Endothelial cell of umbilical vein (primary cell): ENCODE data around the gene H2BK1. TPM values are rescaled to one million over a fixed set of nuclear protein-coding genes. Genes with fewer than 3 reads are reported as not detected.

Experiments used
- BruUV-seq: library from RNA; stranded (reverse); fragments of 400-500 nt; replicated peaks from 2 replicates; lab custom pipeline; 2021; lab: Mats Ljungman, UMichigan
- CTCF ChIA-PET: fragments of 300-600, 350-600 bp; sonication (Branson Sonifier 250); formaldehyde crosslinking; loops from one replicate; lab custom pipeline; 2021; ENCODE audit warnings: antibody characterized with exemption, inconsistent platforms; lab: Charles Lee
- POLR2A ChIA-PET: fragments of 300-600, 350-600 bp; sonication (Branson Sonifier 250); formaldehyde crosslinking; loops from one replicate; lab custom pipeline; 2021; ENCODE audit warnings: antibody characterized with exemption, inconsistent platforms; lab: Charles Lee
- DNase-seq: peaks from one replicate; pipeline ENCODE4 v3.0.0-alpha.2; 2011; ENCODE audit warnings: low read depth, low spot score
- FAIRE-seq: peaks from 2 replicates; lab custom pipeline; 2011; peaks lifted over from hg19 to GRCh38; lab: Jason Lieb, UNC
- H2AFZ ChIP-seq: 2 replicates; pipeline ENCODE4 v1.6.0; 2012; ENCODE audit warnings: low read depth, low read length, control low read depth, inconsistent platforms
- H3K27ac ChIP-seq: 2 replicates; pipeline ENCODE4 v1.5.1; 2011; ENCODE audit warnings: low read depth, mild to moderate bottlenecking, control low read depth, low read length, moderate library complexity; ENCODE audit not compliant: insufficient read depth
- H3K27me3 ChIP-seq, 2 experiments: 2 replicates each; pipeline versions ENCODE4 v1.6.0 to v1.6.1; 2011; ENCODE audit warnings: low read length in 2 of 2, mixed read lengths in 1 of 2; ENCODE audit not compliant: control insufficient read depth in 2 of 2, insufficient read depth in 2 of 2
- H3K36me3 ChIP-seq, 2 experiments: 2 replicates in 1 of 2; 3 replicates in 1 of 2; pipeline ENCODE4 v1.5.1; 2011; ENCODE audit warnings: low read length in 2 of 2, mild to moderate bottlenecking in 1 of 2, moderate library complexity in 1 of 2; ENCODE audit not compliant: control insufficient read depth in 2 of 2, insufficient read depth in 2 of 2; ENCODE audit errors: extremely low read depth in 1 of 2
- H3K4me1 ChIP-seq: 3 replicates; pipeline ENCODE4 v1.5.1; 2011; ENCODE audit warnings: mild to moderate bottlenecking, low read length; ENCODE audit not compliant: control insufficient read depth, insufficient read depth; ENCODE audit errors: extremely low read depth
- H3K4me2 ChIP-seq: 2 replicates; pipeline ENCODE4 v1.6.1; 2011; ENCODE audit warnings: low read length, control low read depth, mixed read lengths; ENCODE audit not compliant: insufficient read depth
- H3K4me3 ChIP-seq, 3 experiments: fragments of 200-600 bp in 1 of 3; sonication (generic), shearing (Covaris generic) in 1 of 3; replicated peaks in 1 of 3; 2 replicates each; pipeline ENCODE4 v1.5.1; 2011 to 2016; ENCODE audit warnings: control low read depth in 3 of 3, low read length in 3 of 3, mild to moderate bottlenecking in 2 of 3, inconsistent platforms in 1 of 3, low read depth in 1 of 3, moderate library complexity in 1 of 3; ENCODE audit not compliant: insufficient read depth in 1 of 3
- H3K79me2 ChIP-seq: 2 replicates; pipeline ENCODE4 v1.6.0; 2012; ENCODE audit warnings: low read length, inconsistent platforms; ENCODE audit not compliant: control insufficient read depth, insufficient read depth
- H3K9ac ChIP-seq: replicated peaks from 2 replicates; pipeline ENCODE3; 2011; ENCODE audit warnings: low read length, control low read depth; ENCODE audit not compliant: insufficient read depth; ENCODE audit errors: extremely low read depth
- H3K9me1 ChIP-seq: replicated peaks from 3 replicates; pipeline ENCODE4 v1.6.0; 2011; ENCODE audit warnings: mild to moderate bottlenecking, low read length; ENCODE audit not compliant: control insufficient read depth, insufficient read depth; ENCODE audit errors: extremely low read depth
- H3K9me3 ChIP-seq: replicated peaks from 2 replicates; pipeline ENCODE4 v1.5.1; 2012; ENCODE audit warnings: low read length, inconsistent platforms; ENCODE audit not compliant: control insufficient read depth, insufficient read depth
- H4K20me1 ChIP-seq: replicated peaks from 2 replicates; pipeline ENCODE3; 2011; ENCODE audit warnings: mild to moderate bottlenecking, low read length; ENCODE audit not compliant: control insufficient read depth, insufficient read depth; ENCODE audit errors: extremely low read depth
- EZH2 ChIP-seq: IDR thresholded peaks from 2 replicates; pipeline ENCODE4 v1.6.1; 2012; ENCODE audit warnings: borderline replicate concordance, low read depth, mild to moderate bottlenecking, moderate library complexity, low read length, inconsistent platforms; ENCODE audit not compliant: severe bottlenecking
- FOS ChIP-seq: IDR thresholded peaks from 2 replicates; pipeline ENCODE4 v1.6.1; 2011; ENCODE audit warnings: mild to moderate bottlenecking, low read length, moderate library complexity, borderline replicate concordance; ENCODE audit not compliant: insufficient read depth
- GATA2 ChIP-seq: IDR thresholded peaks from 2 replicates; pipeline ENCODE4 v1.7.0; 2011; ENCODE audit warnings: low read depth, mild to moderate bottlenecking, moderate library complexity, mixed read lengths, low read length; ENCODE audit not compliant: insufficient read length, insufficient read depth
- JUN ChIP-seq: IDR thresholded peaks from 2 replicates; pipeline ENCODE4 v1.6.1; 2011; ENCODE audit warnings: borderline replicate concordance, low read depth; ENCODE audit not compliant: insufficient read length, insufficient read depth
- MAX ChIP-seq: IDR thresholded peaks from 2 replicates; pipeline ENCODE4 v1.6.1; 2011; ENCODE audit not compliant: insufficient read depth, insufficient read length
- MYC ChIP-seq: IDR thresholded peaks from one replicate; pipeline ENCODE4 v1.6.1; 2011; ENCODE audit warnings: mild to moderate bottlenecking, low read depth, low read length
- POLR2A ChIP-seq: IDR thresholded peaks from 2 replicates; pipeline ENCODE4 v1.6.1; 2012; ENCODE audit warnings: low read depth, mild to moderate bottlenecking, control low read depth, low read length
- POLR2AphosphoS5 ChIP-seq: IDR thresholded peaks from 2 replicates; pipeline ENCODE4 v1.6.1; 2012; ENCODE audit warnings: low read depth, mild to moderate bottlenecking, control low read depth, low read length, moderate library complexity; ENCODE audit not compliant: insufficient read depth
- dilution Hi-C: fragments of 300-500 bp; cut with MboI; formaldehyde crosslinking; loops from one replicate; pipeline ENCODE4 v1.15.0; 2019; ENCODE audit warnings: low sequenced_read_pairs; ENCODE audit not compliant: extremely low pct_ligation_motif_present
- intact Hi-C: fragments of 100-400 bp; cut with micrococcal nuclease; formaldehyde crosslinking; loops from one replicate; pipeline ENCODE4 v1.10.0; 2022
- polyA plus RNA-seq, 4 experiments: library from polyadenylated mRNA; depleted of rRNA in 3 of 4; stranded (reverse) in 3 of 4; unstranded in 1 of 4; fragments of >200 nt; gene quantifications; 2 replicates each; pipeline versions ENCODE4 v1.2.1 to v1.2.3, GENCODE V29; 2011 to 2012; ENCODE audit warnings: missing spikeins in 1 of 4
- total RNA-seq: library from RNA; stranded (reverse); gene quantifications from 2 replicates; pipeline ENCODE4 v1.2.3, GENCODE V29; 2021

H2BK1 gene
- total and polyA plus RNA-seq, 2 donors (not counting 3 experiments of a cell fraction or from before 2014, with no cell fraction given) = not detected

GRCh38 chr7:151192002-151192539 lies 18.2 kb downstream of the H2BK1 start:
- FAIRE-seq = no peak
- Histone ChIP-seq H3K9me3 (no peaks in the 10 kb centered on the region), H3K4me3 (no peak overlapping the region), H3K36me3 (no peaks in the 10 kb centered on the region), H3K9ac (no peak overlapping the region), H3K27ac (no peak overlapping the region), H3K4me2 (no peak overlapping the region), H3K79me2 (no peaks in the 10 kb centered on the region), H3K4me1 (no peaks in the 10 kb centered on the region), H2AFZ (no peak overlapping the region), H4K20me1 (no peaks in the 10 kb centered on the region), H3K9me1 (no peaks in the 10 kb centered on the region), H3K27me3 (peaks cover 17% of the 10 kb centered on the region in 2 experiments)
- POLR2A ChIA-PET = no interaction called here
- intact Hi-C loops (no loop called here), dilution Hi-C loops (no loop called here)
- no peak for DNase-seq
- no peak for TF ChIP-seq MYC
- no peak for TF ChIP-seq POLR2A
- TF ChIP-seq EZH2 = no peak
- TF ChIP-seq GATA2 = no peak
- no peak for TF ChIP-seq MAX
- no peak for TF ChIP-seq FOS
- no peak for TF ChIP-seq JUN
- no peak for TF ChIP-seq POLR2AphosphoS5
- CTCF ChIA-PET = no interaction called here
- BruUV-seq = no TSS peak

GRCh38 chr7:151191544-151191943 lies 18.7 kb downstream of the H2BK1 start:
- intact Hi-C loops = no loop called here
- no peak for DNase-seq

More at GRCh38 chr7:151191544-151191943, 18.7 kb downstream of the H2BK1 start:
- H3K9ac ChIP-seq = no peak overlapping the region
- ChIA-PET CTCF (no interaction called here), POLR2A (no interaction called here)
- H3K4me3 ChIP-seq = no peak overlapping the region
- TF ChIP-seq POLR2AphosphoS5 = no peak
- no peak for TF ChIP-seq FOS
- no peak for TF ChIP-seq EZH2
- TF ChIP-seq JUN = no peak
- no peak for TF ChIP-seq POLR2A
- H3K4me2 ChIP-seq = no peak overlapping the region
- H3K4me1 ChIP-seq = no peaks in the 10 kb centered on the region
- H3K27ac ChIP-seq = no peak overlapping the region
- H3K9me3 ChIP-seq = no peaks in the 10 kb centered on the region
- BruUV-seq = no TSS peak
- dilution Hi-C loops = no loop called here
- no peaks in the 10 kb centered on the region for H3K9me1 ChIP-seq
- no peaks in the 10 kb centered on the region for H4K20me1 ChIP-seq
- H3K36me3 ChIP-seq = no peaks in the 10 kb centered on the region
- no peak overlapping the region for H2AFZ ChIP-seq
- no peak for FAIRE-seq
- no peaks in the 10 kb centered on the region for H3K79me2 ChIP-seq
- H3K27me3 ChIP-seq = peaks cover 17% of the 10 kb centered on the region in 2 experiments
